ENCODE data around the gene PRX.
"Not testable (repeated sequence)": the region's sequence is repeated elsewhere in the genome, so short reads cannot be mapped to it uniquely, and the experiment has no call there.

PRX gene

GRCh38 chr19:40441719-40442253 lies 28.6 kb upstream of the PRX start:
- DNase-seq (ENCODE audit: low spot score) = no peak

GRCh38 chr19:40438284-40438683 lies 25.1 kb upstream of the PRX start:
- no peak for DNase-seq (ENCODE audit: low spot score)

GRCh38 chr19:40433391-40434216 lies 20.4 kb upstream of the PRX start:
- DNase-seq (ENCODE audit: low spot score) = peak; percentile 82

DNA sequence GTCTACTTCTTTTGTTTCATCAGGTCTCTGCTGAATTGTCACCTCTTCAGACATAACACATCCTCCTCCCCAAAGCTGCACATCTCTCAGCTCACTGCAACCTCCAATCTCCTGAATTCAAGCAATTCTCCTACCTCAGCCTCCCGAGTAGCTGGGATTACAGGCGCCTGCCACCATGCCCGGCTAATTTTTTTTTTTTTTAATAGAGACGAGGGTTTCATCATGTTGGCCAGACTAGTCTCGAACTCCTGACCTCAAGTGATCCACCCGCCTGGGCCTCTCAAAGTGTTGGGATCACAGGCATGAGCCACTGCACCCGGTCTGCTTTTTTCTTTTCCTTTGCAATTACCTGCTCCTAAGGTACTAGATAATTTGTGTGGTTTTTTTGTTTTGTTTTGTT lies 19.6 kb upstream of the PRX start:
- DNase-seq (ENCODE audit: low spot score) = not testable (repeated sequence)

- DNase-seq (ENCODE audit: low spot score) = no peak
Observed at GRCh38 chr19:40431698-40432097, 18.5 kb upstream of the PRX start.

DNA sequence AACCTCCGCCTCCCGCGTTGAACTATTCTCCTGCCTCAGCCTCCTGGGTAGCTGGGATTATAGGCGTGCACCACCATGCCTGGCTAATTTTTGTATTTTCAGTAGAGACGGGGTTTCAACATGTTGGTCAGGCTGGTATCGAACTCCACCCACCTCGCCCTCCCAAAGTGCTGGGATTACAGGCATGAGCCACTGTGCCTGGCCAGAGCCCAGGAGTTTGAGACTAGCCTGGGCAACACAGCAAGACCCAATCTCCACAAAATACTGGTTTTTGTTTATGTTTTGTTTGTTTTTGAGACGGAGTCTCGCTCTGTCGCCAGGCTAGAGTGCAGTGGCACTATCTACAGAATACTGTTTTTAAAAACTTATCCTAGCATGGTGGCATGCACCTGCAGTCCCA lies 17.1 kb upstream of the PRX start:
- DNase-seq (ENCODE audit: low spot score) = not testable (repeated sequence)

DNA sequence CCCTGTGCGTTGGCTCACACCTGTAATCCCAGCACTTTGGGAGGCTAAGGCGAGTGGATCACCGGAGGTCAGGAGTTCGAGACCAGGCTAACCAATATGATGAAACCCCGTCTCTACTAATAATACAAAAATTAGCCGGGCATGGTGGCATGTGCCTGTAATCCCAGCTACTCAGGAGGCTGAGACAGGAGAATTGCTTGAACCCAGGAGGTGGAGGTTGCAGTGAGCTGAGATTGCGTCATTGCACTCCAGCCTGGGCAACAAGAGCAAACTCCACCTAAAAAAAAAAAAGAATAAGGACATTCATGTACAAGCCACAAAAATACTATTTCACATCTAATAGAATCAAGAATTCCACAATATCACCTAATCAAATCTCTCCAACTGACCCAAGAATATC lies 15.0 kb upstream of the PRX start:
- not testable (repeated sequence) for DNase-seq (ENCODE audit: low spot score)

DNA sequence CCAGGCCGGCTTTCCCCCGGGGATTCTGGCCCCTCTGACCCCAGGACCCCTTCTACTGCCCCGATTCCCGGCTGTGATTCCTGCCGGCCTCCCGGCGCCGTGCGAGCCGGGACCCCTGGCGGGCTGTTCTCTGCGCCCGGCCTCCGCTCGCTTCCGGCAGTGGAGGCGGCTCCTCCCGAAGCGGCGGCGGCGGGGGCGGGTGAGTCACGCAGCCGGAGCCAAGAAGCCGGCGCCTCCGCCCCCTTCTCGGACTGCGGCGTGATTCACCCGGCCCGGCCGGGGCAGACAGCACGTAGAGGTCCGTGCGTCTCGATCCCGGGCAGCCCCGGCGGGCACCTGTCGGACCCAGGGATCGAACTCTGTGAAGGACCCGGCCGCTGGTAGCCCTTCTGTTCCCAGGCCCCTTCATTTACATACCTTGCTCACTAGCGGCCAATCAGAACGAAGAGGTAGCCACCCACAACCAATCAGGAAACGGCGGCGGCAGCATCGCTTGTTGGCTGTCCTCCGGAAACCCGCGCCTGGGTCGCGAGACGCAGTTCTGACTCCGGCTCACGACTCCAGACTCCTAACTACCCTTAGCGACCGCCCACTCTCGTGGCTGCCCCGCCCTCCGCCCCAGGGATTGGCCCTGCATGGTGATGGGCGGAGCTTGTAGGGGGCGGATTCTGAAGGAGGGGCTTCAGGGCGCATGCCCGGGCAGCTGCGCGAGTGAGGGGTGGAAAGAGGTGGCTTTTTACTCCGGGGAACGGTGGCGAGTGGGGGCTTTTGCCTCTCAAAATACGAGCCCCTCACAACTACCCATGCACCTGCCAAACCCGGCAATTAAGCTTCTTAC lies 12.5 kb upstream of the PRX start, which contains the start of gene SERTAD1:
TSS of gene SERTAD1 (minus strand) at position 543 of the 838 bp plus-strand sequence. CDS start 2,446 bp downstream, outside the sequence.
- DNase-seq (ENCODE audit: low spot score) = peak; percentile 99

GRCh38 chr19:40424637-40425449 lies 11.7 kb upstream of the PRX start:
- DNase-seq (ENCODE audit: low spot score) = no peak

- no peak for DNase-seq (ENCODE audit: low spot score)
Observed at GRCh38 chr19:40423938-40424337, 10.8 kb upstream of the PRX start.

GRCh38 chr19:40422748-40423566 lies 9.8 kb upstream of the PRX start:
- DNase-seq (ENCODE audit: low spot score) = no peak

- peak; percentile 60 for DNase-seq (ENCODE audit: low spot score)
Observed at GRCh38 chr19:40421993-40422747, 9.0 kb upstream of the PRX start.

- DNase-seq (ENCODE audit: low spot score) = peak; percentile 89
Observed at GRCh38 chr19:40420766-40421765, 7.9 kb upstream of the PRX start.

DNA sequence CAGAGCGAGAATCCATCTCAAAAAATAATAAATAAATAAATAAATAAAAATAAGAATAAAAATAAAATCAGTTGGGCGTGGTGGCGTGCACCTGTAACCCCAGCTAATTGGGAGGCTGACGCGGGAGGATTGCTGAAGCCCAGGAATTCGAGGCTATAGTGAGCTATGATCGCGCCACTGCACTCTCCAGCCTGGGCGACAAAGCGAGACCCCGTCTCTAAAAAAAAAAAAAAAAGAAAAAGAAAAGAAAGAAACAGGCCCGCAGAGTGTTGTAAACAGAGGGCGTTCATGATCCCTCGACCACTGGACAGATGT lies 7.2 kb upstream of the PRX start:
- no peak for DNase-seq (ENCODE audit: low spot score)

GRCh38 chr19:40419780-40420179 lies 6.6 kb upstream of the PRX start:
- no peak for DNase-seq (ENCODE audit: low spot score)

- DNase-seq (ENCODE audit: low spot score) = no peak
Observed at GRCh38 chr19:40419066-40419612, 6.0 kb upstream of the PRX start.

DNA sequence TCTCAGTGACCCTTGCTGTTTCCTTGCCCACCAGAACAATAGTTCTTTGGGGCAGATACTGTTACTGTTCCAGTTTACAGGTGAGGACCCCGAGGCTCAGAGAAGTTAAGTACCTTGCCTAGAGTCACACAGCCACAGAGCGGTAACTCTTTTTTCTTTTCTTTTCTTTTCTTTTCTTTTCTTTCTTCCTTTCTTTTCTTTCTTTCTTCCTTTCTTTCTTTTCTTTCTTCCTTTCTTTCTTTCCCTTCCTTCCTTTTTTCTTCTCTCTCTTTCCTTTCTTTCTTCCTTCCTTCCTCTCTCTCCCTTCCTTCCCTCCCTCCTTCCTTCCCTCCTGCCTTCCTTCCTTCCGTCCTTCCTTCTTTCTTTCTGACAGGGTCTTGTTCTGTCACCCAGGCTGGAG lies 4.9 kb upstream of the PRX start:
- DNase-seq (ENCODE audit: low spot score) = no peak

GRCh38 chr19:40417643-40417981 lies 4.4 kb upstream of the PRX start:
- DNase-seq (ENCODE audit: low spot score) = no peak

Measured in hematopoietic multipotent progenitor cell treated with erythropoietin and hydrocortisone succinate and interleukin-3 and kit ligand, for 17 days (in vitro differentiated cells).